H1 (cell line): ENCODE results near the gene UQCC5. TPM values are rescaled to one million over a fixed set of nuclear protein-coding genes. Genes with fewer than 3 reads are reported as not detected.

Experiments
- KDM1A ChIP-seq: fragments of 200-600, 300-600 bp; sonication (generic); IDR thresholded peaks from 2 replicates; pipeline ENCODE4 v1.7.1; 2016; ENCODE audit warnings: mild to moderate bottlenecking, low read length, borderline replicate concordance
- RBBP5 ChIP-seq: IDR thresholded peaks from 2 replicates; pipeline ENCODE4 v1.7.1; 2012; ENCODE audit warnings: low read depth, mild to moderate bottlenecking, inconsistent platforms, low read length, moderate library complexity, borderline replicate concordance
- SIN3A ChIP-seq, 2 experiments: IDR thresholded peaks in 1 of 2; conservative IDR thresholded peaks in 1 of 2; 2 replicates each; pipeline ENCODE4 v1.6.1; 2011 to 2012; ENCODE audit warnings: low read length in 2 of 2, improper control_type of control experiment in 1 of 2, low read depth in 1 of 2, mild to moderate bottlenecking in 1 of 2
- YY1 ChIP-seq: IDR thresholded peaks from 2 replicates; pipeline ENCODE4 v1.6.1; 2011; ENCODE audit warnings: low read depth, mild to moderate bottlenecking, low read length
- polyA plus RNA-seq, 7 experiments: library from polyadenylated mRNA; depleted of rRNA in 3 of 7; stranded (reverse) in 5 of 7; unstranded in 2 of 7; fragments of >200 nt in 5 of 7; fragments of 200-250 nt in 2 of 7; gene quantifications; 1 replicate in 5 of 7; 2 replicates in 1 of 7; 4 replicates in 1 of 7; pipeline versions ENCODE4 v1.2.1 to v1.2.3, GENCODE V29; 2011 to 2013; ENCODE audit warnings: missing spikeins in 2 of 7, mixed read lengths in 2 of 7
- total RNA-seq: library from RNA; stranded (reverse); fragmentation: NEBNext Ultra II Directional; extraction: Animal tissue kit (Norgen Biotek cat#: 25700); gene quantifications from 2 replicates; pipeline ENCODE4 v1.2.1, GENCODE V29; 2021

The UQCC5 gene
- total and polyA plus RNA-seq, 2 of the 8 experiments (the other 6 are each of a cell fraction or from before 2014, with no cell fraction given): 35.0 to 37.7 TPM

GRCh38 chr3:52490035-52490938 lies 46.1 kb upstream of the UQCC5 start (continued):
- TF ChIP-seq SIN3A (conservative IDR thresholded peaks at IDR 0.05 in 1 of 2, IDR thresholded peaks at IDR 0.05 in 1 of 2; ENCODE audit: low read depth in 1 of 2, low read length in 2 of 2) (no peak), YY1 (no peak), KDM1A (no peak), RBBP5 (no peak)
